ENCODE results near the gene STBD1. TPM values are rescaled to one million over a fixed set of nuclear protein-coding genes. Genes with fewer than 3 reads are reported as not detected.

The STBD1 gene
- under 1 TPM; 0.47 to 0.76 (median 0.55) TPM for total RNA-seq

- no peaks in the 10 kb centered on the region for H3K27me3 ChIP-seq
- H3K27ac ChIP-seq, result peak within 1 kb of the TSS; percentile 62
- no peaks in the 10 kb centered on the region for H3K9me3 ChIP-seq
- 1% methylated on average over 60 of the region's 85 CpGs for WGBS
- peaks cover 19% of the 10 kb centered on the region for H3K4me1 ChIP-seq
- DNase-seq (ENCODE audit: low spot score in 2 of 2), result peak; percentile 72 to 81
- H3K36me3 ChIP-seq, result no peaks in the 10 kb centered on the region
- TF ChIP-seq POLR2A (IDR thresholded peaks at IDR 0.05), result no peak
- TF ChIP-seq POLR2AphosphoS5 (IDR thresholded peaks at IDR 0.05), result no peak
- no peak for TF ChIP-seq EP300 (IDR thresholded peaks at IDR 0.05)
- H3K4me3 ChIP-seq, result peak within 1 kb of the TSS; percentile 94
These were observed at the start of gene STBD1 for GRCh38 chr4:76305971-76306881. Gene STBD1 (plus strand): TSS chr4:76306733. CDS start chr4:76306770, 37 bp downstream.

GRCh38 chr4:76256968-76257367 is 49.6 kb upstream of the STBD1 start:
- Histone ChIP-seq H3K4me1 (peaks cover 4% of the 10 kb centered on the region), H3K9me3 (no peaks in the 10 kb centered on the region), H3K27me3 (peaks cover 13% of the 10 kb centered on the region), H3K36me3 (no peaks in the 10 kb centered on the region), H3K27ac (no peak overlapping the region), H3K4me3 (no peak overlapping the region)
- no peak for DNase-seq (ENCODE audit: low spot score in 2 of 2)
- no peak for TF ChIP-seq POLR2A (IDR thresholded peaks at IDR 0.05)
- no peak for TF ChIP-seq POLR2AphosphoS5 (IDR thresholded peaks at IDR 0.05)
- no peak for TF ChIP-seq EP300 (IDR thresholded peaks at IDR 0.05)
- no peak for TF ChIP-seq CTCF (IDR thresholded peaks at IDR 0.05)
- WGBS, result 77% methylated on average over 1 of the region's 1 CpG

- Histone ChIP-seq H3K4me1 (no peaks in the 10 kb centered on the region), H3K27me3 (peaks cover 8% of the 10 kb centered on the region), H3K36me3 (no peaks in the 10 kb centered on the region), H3K4me3 (no peak overlapping the region), H3K9me3 (no peaks in the 10 kb centered on the region), H3K27ac (no peak overlapping the region)
- DNase-seq (ENCODE audit: low spot score in 2 of 2), result no peak
- 94% methylated on average over 3 of the region's 3 CpGs for WGBS
- no peak for TF ChIP-seq EP300 (IDR thresholded peaks at IDR 0.05)
These were observed 48.7 kb upstream of the STBD1 start for GRCh38 chr4:76257824-76258223.

GRCh38 chr4:76260571-76260970 is 46.0 kb upstream of the STBD1 start:
- Histone ChIP-seq H3K27me3 (peaks cover under 1% of the 10 kb centered on the region), H3K36me3 (no peaks in the 10 kb centered on the region), H3K4me1 (no peaks in the 10 kb centered on the region), H3K27ac (no peak overlapping the region), H3K9me3 (no peaks in the 10 kb centered on the region), H3K4me3 (no peak overlapping the region)
- no peak for DNase-seq (ENCODE audit: low spot score in 2 of 2)
- WGBS, result 39% methylated on average over 1 of the region's 1 CpG
- TF ChIP-seq EP300 (IDR thresholded peaks at IDR 0.05) (no peak), POLR2A (IDR thresholded peaks at IDR 0.05) (no peak), POLR2AphosphoS5 (IDR thresholded peaks at IDR 0.05) (no peak), CTCF (IDR thresholded peaks at IDR 0.05) (no peak)

GRCh38 chr4:76265631-76266218 is 40.8 kb upstream of the STBD1 start:
- no peaks in the 10 kb centered on the region for H3K36me3 ChIP-seq
- DNase-seq (ENCODE audit: low spot score in 2 of 2), result no peak
- TF ChIP-seq POLR2AphosphoS5 (IDR thresholded peaks at IDR 0.05), result no peak
- TF ChIP-seq POLR2A (IDR thresholded peaks at IDR 0.05), result no peak
- no peak for TF ChIP-seq EP300 (IDR thresholded peaks at IDR 0.05)
- TF ChIP-seq CTCF (IDR thresholded peaks at IDR 0.05), result no peak

GRCh38 chr4:76266627-76267026 is 39.9 kb upstream of the STBD1 start:
- TF ChIP-seq EP300 (IDR thresholded peaks at IDR 0.05) (no peak), POLR2A (IDR thresholded peaks at IDR 0.05) (no peak), CTCF (IDR thresholded peaks at IDR 0.05) (no peak), POLR2AphosphoS5 (IDR thresholded peaks at IDR 0.05) (no peak)
- Histone ChIP-seq H3K36me3 (no peaks in the 10 kb centered on the region), H3K9me3 (no peaks in the 10 kb centered on the region), H3K27me3 (no peaks in the 10 kb centered on the region), H3K4me3 (no peak overlapping the region), H3K27ac (no peak overlapping the region), H3K4me1 (no peaks in the 10 kb centered on the region)
- WGBS, result 79% methylated on average over 3 of the region's 3 CpGs
- DNase-seq (ENCODE audit: low spot score in 2 of 2), result no peak

More at GRCh38 chr4:76265631-76266218, 40.8 kb upstream of the STBD1 start:
- Histone ChIP-seq H3K9me3 (no peaks in the 10 kb centered on the region), H3K27ac (no peak overlapping the region), H3K4me1 (no peaks in the 10 kb centered on the region), H3K4me3 (no peak overlapping the region), H3K27me3 (no peaks in the 10 kb centered on the region)
- WGBS, result 92% methylated on average over 6 of the region's 6 CpGs
